GM23338 (cell line): ENCODE results near the gene PIK3C2G. TPM values are rescaled to one million over a fixed set of nuclear protein-coding genes. Genes with fewer than 3 reads are reported as not detected.

Source experiments
- ATAC-seq: fragments of 200-7000 bp; cut with Tn5 transposase; 3 replicates; pipeline ENCODE4 v1.9.1; 2020
- DNase-seq: peaks from one replicate; pipeline ENCODE4 v3.0.0-alpha.2; 2015; ENCODE audit warnings: low spot score
- H2AFZ ChIP-seq: fragments of 200-600 bp; sonication (generic); 2 replicates; pipeline ENCODE4 v1.8.0; 2016; ENCODE audit warnings: antibody characterized with exemption, mild to moderate bottlenecking, moderate library complexity
- H3F3A ChIP-seq: fragments of 200-600 bp; sonication (generic); replicated peaks from 2 replicates; pipeline ENCODE4 v1.8.0; 2017; ENCODE audit warnings: antibody characterized with exemption, mixed run types, low read depth
- H3K27ac ChIP-seq: fragments of 200-600 bp; sonication (generic); 2 replicates; pipeline ENCODE4 v1.6.1; 2016; ENCODE audit warnings: low read depth
- H3K27me3 ChIP-seq: fragments of 200-600 bp; sonication (generic); 2 replicates; pipeline ENCODE4 v1.8.0; 2016; ENCODE audit warnings: mild to moderate bottlenecking, mixed run types, moderate library complexity; ENCODE audit not compliant: insufficient read depth
- H3K36me3 ChIP-seq: fragments of 200-600 bp; sonication (generic); 2 replicates; pipeline ENCODE4 v1.8.0; 2016; ENCODE audit warnings: mild to moderate bottlenecking; ENCODE audit not compliant: insufficient read depth
- H3K4me1 ChIP-seq: fragments of 200-600 bp; sonication (generic); 2 replicates; pipeline ENCODE4 v1.8.0; 2016; ENCODE audit warnings: mild to moderate bottlenecking, moderate library complexity; ENCODE audit not compliant: insufficient read depth
- H3K4me2 ChIP-seq: fragments of 200-600 bp; sonication (generic); 2 replicates; pipeline ENCODE4 v1.7.1; 2017; ENCODE audit warnings: mixed run types
- H3K4me3 ChIP-seq: fragments of 200-600 bp; sonication (generic); 2 replicates; pipeline ENCODE4 v1.6.1; 2016; ENCODE audit warnings: mixed run types
- H3K79me2 ChIP-seq: fragments of 200-600 bp; sonication (generic); replicated peaks from 2 replicates; pipeline ENCODE4 v1.8.0; 2017; ENCODE audit warnings: mild to moderate bottlenecking; ENCODE audit not compliant: insufficient read depth
- H3K9me2 ChIP-seq: fragments of 200-600 bp; sonication (generic); 2 replicates; pipeline ENCODE4 v1.8.0; 2017; ENCODE audit not compliant: insufficient read depth
- H4K20me1 ChIP-seq: fragments of 200-600 bp; sonication (generic); replicated peaks from 2 replicates; pipeline ENCODE4 v1.8.0; 2017; ENCODE audit warnings: mild to moderate bottlenecking; ENCODE audit not compliant: insufficient read depth
- H3K27ac Mint-ChIP-seq: 2 replicates; pipeline ENCODE4 v1.8.0; 2020; ENCODE audit warnings: inconsistent platforms, mild to moderate bottlenecking, moderate library complexity, mixed read lengths
- H3K27me3 Mint-ChIP-seq: 3 replicates; pipeline ENCODE4 v1.8.0; 2022; ENCODE audit warnings: low read depth, mild to moderate bottlenecking, moderate library complexity, mixed read lengths, inconsistent platforms; ENCODE audit not compliant: insufficient read depth, poor library complexity
- H3K36me3 Mint-ChIP-seq: 3 replicates; pipeline ENCODE4 v1.8.0; 2021; ENCODE audit warnings: low read depth, mild to moderate bottlenecking, inconsistent platforms, moderate library complexity, mixed read lengths
- H3K4me1 Mint-ChIP-seq: 3 replicates; pipeline ENCODE4 v1.8.0; 2020; ENCODE audit warnings: mild to moderate bottlenecking, inconsistent platforms, mixed read lengths
- H3K4me3 Mint-ChIP-seq: 3 replicates; pipeline ENCODE4 v1.8.0; 2021; ENCODE audit warnings: moderate library complexity, mild to moderate bottlenecking, inconsistent platforms, mixed read lengths
- H3K9me3 Mint-ChIP-seq: 3 replicates; pipeline ENCODE4 v1.8.0; 2020; ENCODE audit warnings: moderate library complexity, mild to moderate bottlenecking, inconsistent platforms, mixed read lengths
- CREB1 ChIP-seq: fragments of 250-450 bp; sonication (Bioruptor Pico); IDR thresholded peaks from 2 replicates; pipeline ENCODE4 v1.5.0; 2020; ENCODE audit warnings: low read depth, mild to moderate bottlenecking, moderate library complexity
- ETS1 ChIP-seq: IDR thresholded peaks from 2 replicates; pipeline ENCODE4 v1.6.1; 2016; ENCODE audit warnings: antibody characterized with exemption
- EZH2phosphoT487 ChIP-seq: fragments of 200-600 bp; sonication (generic); IDR thresholded peaks from one replicate; pipeline ENCODE4 v1.8.1; 2018; ENCODE audit warnings: antibody characterized with exemption; ENCODE audit not compliant: unreplicated experiment
- JUNB ChIP-seq: IDR thresholded peaks from one replicate; pipeline ENCODE4 v1.6.1; 2016; ENCODE audit warnings: antibody characterized with exemption; ENCODE audit not compliant: unreplicated experiment
- NANOG ChIP-seq: IDR thresholded peaks from 2 replicates; pipeline ENCODE4 v1.6.1; 2016; ENCODE audit warnings: antibody characterized with exemption, borderline replicate concordance
- POLR2AphosphoS5 ChIP-seq: IDR thresholded peaks from 2 replicates; pipeline ENCODE4 v1.6.1; 2016; ENCODE audit warnings: antibody characterized with exemption, low read depth
- STAT1 ChIP-seq: IDR thresholded peaks from one replicate; pipeline ENCODE4 v1.6.1; 2016; ENCODE audit warnings: antibody characterized with exemption; ENCODE audit not compliant: unreplicated experiment
- ZNF114 ChIP-seq: fragments of 250-450 bp; sonication (Bioruptor Pico); IDR thresholded peaks from 2 replicates; pipeline ENCODE4 v1.5.0; 2020; ENCODE audit warnings: mild to moderate bottlenecking, moderate library complexity
- ZNF331 ChIP-seq: fragments of 250-450 bp; sonication (Bioruptor Pico); IDR thresholded peaks from 2 replicates; pipeline ENCODE4 v1.5.0; 2020; ENCODE audit warnings: low read depth, mild to moderate bottlenecking, moderate library complexity
- ZNF462 ChIP-seq: fragments of 250-450 bp; sonication (Bioruptor Pico); IDR thresholded peaks from 2 replicates; pipeline ENCODE4 v1.5.0; 2020; ENCODE audit warnings: mild to moderate bottlenecking, moderate library complexity
- polyA plus RNA-seq: library from polyadenylated mRNA; unstranded; fragments of >200 nt; fragmentation: Nextera tagmentation; extraction: Ambion mirVana; gene quantifications from 2 replicates; pipeline ENCODE4 v1.2.1, GENCODE V29; 2016
- total RNA-seq: library from RNA; depleted of rRNA; stranded (reverse); fragments of >200 nt; shearing (Covaris generic); gene quantifications from 2 replicates; pipeline ENCODE4 v1.2.3, GENCODE V29; 2014

The PIK3C2G gene
- total and polyA plus RNA-seq, 2 experiments from 2014 or later: not detected

- Histone ChIP-seq H3K4me1 (peaks cover 9% of the 10 kb centered on the region; the same call in 1 of the 2 replicates), H3K27me3 (no peaks in the 10 kb centered on the region), H3K9me2 (no peaks in the 10 kb centered on the region; the same call in 1 of the 2 replicates), H3F3A (no peaks in the 10 kb centered on the region), H3K4me2 (peak overlapping the region; percentile 9; the same call in 1 of the 2 replicates), H3K36me3 (no peaks in the 10 kb centered on the region), H3K79me2 (no peaks in the 10 kb centered on the region), H2AFZ (no peak overlapping the region), H3K4me3 (no peak overlapping the region), H4K20me1 (no peaks in the 10 kb centered on the region), H3K27ac (no peak overlapping the region)
- Mint-ChIP-seq H3K27ac (no peak overlapping the region), H3K36me3 (no peaks in the 10 kb centered on the region), H3K27me3 (no peaks in the 10 kb centered on the region), H3K9me3 (no peaks in the 10 kb centered on the region), H3K4me3 (no peak overlapping the region), H3K4me1 (peaks cover 12% of the 10 kb centered on the region)
- ATAC-seq (peak; percentile 95), DNase-seq (peak; percentile 33)
- no peak for TF ChIP-seq CREB1
- no peak for TF ChIP-seq JUNB
- no peak for TF ChIP-seq NANOG
- TF ChIP-seq POLR2AphosphoS5: no peak
- no peak for TF ChIP-seq EZH2phosphoT487
- no peak for TF ChIP-seq ZNF331
- no peak for TF ChIP-seq ETS1
- no peak for TF ChIP-seq ZNF114 (CRISPR knock-in tag)
- TF ChIP-seq ZNF462: no peak
- TF ChIP-seq STAT1: no peak
These were observed 215.5 kb downstream of the PIK3C2G start for GRCh38 chr12:18476861-18477260.
